BJ (cell line): ENCODE results near the gene SCNM1. TPM values are rescaled to one million over a fixed set of nuclear protein-coding genes. Genes with fewer than 3 reads are reported as not detected.

Source experiments
- CTCF ChIA-PET: fragments of 350-600 bp; formaldehyde crosslinking; extraction: SDS; loops from one replicate; lab custom pipeline; 2021; ENCODE audit warnings: antibody characterized with exemption, inconsistent platforms; lab: Yijun Ruan, JAX
- POLR2A ChIA-PET: fragments of 300-600 bp; sonication (Branson Sonifier 250); formaldehyde crosslinking; extraction: SDS; loops from one replicate; lab custom pipeline; 2021; ENCODE audit warnings: antibody characterized with exemption; lab: Charles Lee
- DNase-seq: peaks from one replicate; pipeline ENCODE4 v3.0.0-alpha.2; 2011; ENCODE audit warnings: low read depth
- H3K27me3 ChIP-seq: 2 replicates; pipeline ENCODE4 v1.6.0; 2011; ENCODE audit warnings: low read length; ENCODE audit not compliant: control insufficient read depth, insufficient read depth
- H3K36me3 ChIP-seq: 2 replicates; pipeline ENCODE4 v1.5.1; 2011; ENCODE audit warnings: low read length; ENCODE audit not compliant: control insufficient read depth, insufficient read depth
- H3K4me3 ChIP-seq: 2 replicates; pipeline ENCODE4 v1.5.1; 2011; ENCODE audit warnings: low read depth, mild to moderate bottlenecking, control low read depth, low read length
- polyA plus RNA-seq: library from polyadenylated mRNA; depleted of rRNA; stranded (reverse); fragments of >200 nt; gene quantifications from 2 replicates; pipeline ENCODE4 v1.2.3, GENCODE V29; 2011
- TF ChIP-seq, protein P1 (sequence below): IDR thresholded peaks from 2 replicates; pipeline ENCODE4 v1.5.1; 2011; ENCODE audit warnings: low read depth, mild to moderate bottlenecking, control low read depth, inconsistent platforms, low read length, moderate library complexity; ENCODE audit not compliant: insufficient read depth

Gene SCNM1
- polyA plus RNA-seq, 1 experiment: 29.7 TPM

DNA sequence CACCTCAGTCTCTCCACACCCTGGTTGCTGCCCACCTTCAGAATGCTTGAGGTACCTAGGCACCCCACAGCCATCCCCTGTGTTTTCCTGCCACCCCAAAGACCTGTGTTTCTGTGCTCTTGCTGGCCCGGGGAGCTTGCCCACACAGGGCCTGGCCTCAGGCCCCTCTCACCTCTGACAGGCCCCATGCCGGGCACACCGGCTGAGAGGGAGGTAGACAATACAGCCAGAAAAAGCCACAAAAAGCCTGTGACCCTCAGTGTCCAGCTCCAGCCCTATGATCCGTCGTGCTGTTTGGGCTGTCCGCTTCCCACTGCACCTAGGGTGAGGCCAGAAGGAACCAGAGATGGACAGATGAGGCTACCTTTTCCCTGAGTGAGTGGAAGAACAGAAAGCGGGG, 31.0 kb upstream of the SCNM1 start:
- Histone ChIP-seq H3K36me3 (no peaks in the 10 kb centered on the region), H3K4me3 (no peak overlapping the region), H3K27me3 (no peaks in the 10 kb centered on the region)
- CTCF ChIA-PET: interaction anchor here (1.3 to 1.6 kb wide), 2 partner anchors 17 to 35 kb away, joined by 3 read pairs; no protein-coding TSS in a partner anchor
- TF ChIP-seq, protein P1, sequence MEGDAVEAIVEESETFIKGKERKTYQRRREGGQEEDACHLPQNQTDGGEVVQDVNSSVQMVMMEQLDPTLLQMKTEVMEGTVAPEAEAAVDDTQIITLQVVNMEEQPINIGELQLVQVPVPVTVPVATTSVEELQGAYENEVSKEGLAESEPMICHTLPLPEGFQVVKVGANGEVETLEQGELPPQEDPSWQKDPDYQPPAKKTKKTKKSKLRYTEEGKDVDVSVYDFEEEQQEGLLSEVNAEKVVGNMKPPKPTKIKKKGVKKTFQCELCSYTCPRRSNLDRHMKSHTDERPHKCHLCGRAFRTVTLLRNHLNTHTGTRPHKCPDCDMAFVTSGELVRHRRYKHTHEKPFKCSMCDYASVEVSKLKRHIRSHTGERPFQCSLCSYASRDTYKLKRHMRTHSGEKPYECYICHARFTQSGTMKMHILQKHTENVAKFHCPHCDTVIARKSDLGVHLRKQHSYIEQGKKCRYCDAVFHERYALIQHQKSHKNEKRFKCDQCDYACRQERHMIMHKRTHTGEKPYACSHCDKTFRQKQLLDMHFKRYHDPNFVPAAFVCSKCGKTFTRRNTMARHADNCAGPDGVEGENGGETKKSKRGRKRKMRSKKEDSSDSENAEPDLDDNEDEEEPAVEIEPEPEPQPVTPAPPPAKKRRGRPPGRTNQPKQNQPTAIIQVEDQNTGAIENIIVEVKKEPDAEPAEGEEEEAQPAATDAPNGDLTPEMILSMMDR: no peak
- DNase-seq: no peak
- POLR2A ChIA-PET: no interaction called here

DNA sequence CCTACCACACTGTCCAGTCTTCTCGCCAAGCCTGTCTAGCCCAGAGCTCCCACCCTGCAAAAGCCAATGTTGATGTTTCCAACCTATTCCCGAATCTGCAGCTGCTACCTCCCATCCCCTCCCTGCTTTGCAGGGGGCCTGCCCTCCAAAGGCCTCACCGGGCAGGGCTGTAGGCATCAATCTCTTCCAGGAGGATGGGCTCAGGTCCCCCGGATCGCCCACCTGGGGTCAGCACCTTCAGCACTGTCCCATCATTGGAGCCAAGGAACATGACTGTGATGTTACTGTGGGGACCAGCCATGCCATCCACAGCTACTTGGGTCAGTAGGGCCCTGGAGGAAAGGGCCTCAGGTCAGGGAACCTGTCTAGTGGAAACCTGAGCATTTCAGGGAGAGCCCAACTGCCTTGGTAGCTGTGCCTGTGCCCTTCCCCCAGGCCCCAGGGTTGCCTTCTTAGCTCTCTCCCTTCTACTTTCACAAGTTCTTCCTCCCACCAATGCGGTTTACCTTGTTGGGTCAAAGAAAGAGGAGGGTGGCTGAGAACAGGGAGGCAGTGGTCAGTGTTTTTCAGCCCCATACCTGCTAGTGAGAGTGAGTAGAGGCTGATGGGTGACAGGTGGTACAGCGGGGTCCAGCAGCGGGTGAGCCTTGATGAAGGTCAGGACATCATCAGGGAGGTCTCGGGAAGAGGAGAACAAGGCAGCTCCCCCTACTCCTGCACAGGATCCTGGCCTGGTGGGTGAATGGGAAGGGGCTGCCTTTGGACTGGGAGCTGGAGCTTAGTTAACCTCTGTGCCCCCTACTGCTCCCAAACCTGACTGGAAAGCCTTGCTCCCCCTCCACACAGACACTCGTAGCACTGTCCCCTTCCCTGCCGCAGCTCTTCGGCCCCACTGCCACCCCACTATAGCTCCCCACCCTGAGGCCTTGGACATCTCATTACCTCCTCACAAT, 30.2 kb upstream of the SCNM1 start:
- TF ChIP-seq, protein P1: no peak
- no peak for DNase-seq
- no peak overlapping the region for H3K4me3 ChIP-seq
- ChIA-PET CTCF (interaction anchor here (1.3 to 1.6 kb wide), 2 partner anchors 18 to 36 kb away, joined by 3 read pairs; no protein-coding TSS in a partner anchor), POLR2A (no interaction called here)
- no peaks in the 10 kb centered on the region for H3K27me3 ChIP-seq
- H3K36me3 ChIP-seq: no peaks in the 10 kb centered on the region

DNA sequence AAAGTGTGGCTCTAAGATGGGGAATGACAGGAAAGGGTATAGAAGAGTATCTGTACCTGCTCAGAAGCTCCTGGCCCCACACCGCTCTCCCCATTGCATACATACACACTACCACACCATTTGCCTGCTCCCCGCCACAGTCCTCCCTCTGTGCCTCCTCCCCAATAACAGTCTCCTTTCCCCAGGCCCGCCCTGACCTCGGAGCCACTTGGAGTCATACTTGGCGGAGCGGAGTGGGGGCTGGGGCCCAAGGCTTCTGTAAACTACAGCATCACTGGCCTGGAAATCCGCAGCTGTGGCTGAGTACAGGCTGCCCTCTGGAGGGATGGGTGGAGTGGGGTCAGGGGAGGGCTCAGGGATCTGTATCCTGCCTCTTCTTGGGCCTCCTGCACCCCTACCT, 28.2 kb upstream of the SCNM1 start:
- ChIA-PET POLR2A (no interaction called here), CTCF (interaction anchor here (0.9 kb wide), 1 partner anchor 38 kb away, joined by 3 read pairs; no protein-coding TSS in a partner anchor)
- TF ChIP-seq, protein P1: no peak
- H3K27me3 ChIP-seq: no peaks in the 10 kb centered on the region
- no peaks in the 10 kb centered on the region for H3K36me3 ChIP-seq
- no peak overlapping the region for H3K4me3 ChIP-seq
- DNase-seq: no peak

DNA sequence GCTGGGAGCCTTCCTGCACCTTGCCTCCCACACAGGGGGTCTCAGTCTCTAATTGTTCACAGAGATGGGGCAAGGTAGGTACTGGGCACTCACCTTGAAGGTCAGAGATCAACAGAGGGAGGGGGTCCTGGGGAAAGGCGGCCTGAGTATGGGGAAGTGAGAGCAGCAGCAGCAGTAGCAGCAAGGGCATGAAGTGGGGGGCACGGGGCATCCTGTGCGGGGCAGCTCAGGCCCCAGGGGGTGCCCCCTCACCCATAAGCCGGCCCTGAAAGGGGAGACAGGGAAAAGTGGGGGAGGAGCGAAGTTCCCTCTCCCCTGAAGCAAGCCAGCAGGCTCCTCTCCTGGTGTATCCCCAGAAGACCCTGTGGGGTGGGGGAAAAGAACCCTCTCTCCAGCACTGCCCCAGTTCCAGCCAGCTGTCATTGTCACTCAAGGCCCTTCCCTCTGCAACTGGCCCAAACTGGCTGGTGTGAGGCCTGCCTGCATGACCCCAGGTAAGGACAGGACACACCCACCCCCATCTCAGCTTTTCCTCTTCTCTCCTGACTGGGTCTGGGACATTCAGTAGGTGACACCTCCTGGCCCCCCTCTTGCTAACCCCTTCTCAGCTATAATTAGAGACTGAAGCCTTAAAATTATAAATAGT, 23.4 kb upstream of the SCNM1 start:
- H3K36me3 ChIP-seq: no peaks in the 10 kb centered on the region
- TF ChIP-seq, protein P1: no peak
- no peaks in the 10 kb centered on the region for H3K27me3 ChIP-seq
- no peak overlapping the region for H3K4me3 ChIP-seq
- ChIA-PET CTCF (interaction anchor here (1.4 to 1.8 kb wide), 2 partner anchors 11 to 14 kb away, joined by 3 to 4 read pairs; partner anchors contain the start of gene TNFAIP8L2), POLR2A (no interaction called here)
- no peak for DNase-seq

DNA sequence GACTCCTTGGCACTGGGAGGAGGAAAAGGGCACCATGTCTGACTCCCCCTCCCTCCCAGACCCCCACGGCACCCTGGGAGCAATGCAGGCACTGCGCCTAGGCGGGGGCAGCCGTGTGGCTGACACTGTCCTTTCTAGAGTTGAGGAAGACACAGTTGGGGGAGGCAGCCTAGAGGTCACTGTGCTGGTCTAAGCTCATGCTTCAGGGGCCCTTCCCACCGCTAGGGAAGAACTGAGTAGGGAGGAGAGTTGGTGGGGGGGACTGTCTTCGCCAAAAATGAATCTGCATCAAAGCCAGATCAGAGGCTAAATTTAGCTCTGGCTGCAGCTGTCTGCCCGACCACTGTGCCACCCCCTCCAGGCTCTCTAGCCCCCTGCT, 22.9 kb upstream of the SCNM1 start:
- CTCF ChIA-PET: interaction anchor here (1.8 kb wide), 1 partner anchor 11 kb away, joined by 4 read pairs; no protein-coding TSS in a partner anchor
- no peak for DNase-seq
- Histone ChIP-seq H3K4me3 (no peak overlapping the region), H3K27me3 (no peaks in the 10 kb centered on the region), H3K36me3 (no peaks in the 10 kb centered on the region)
- TF ChIP-seq, protein P1: no peak
- POLR2A ChIA-PET: no interaction called here
